PC-9 (cell line): ENCODE data around the gene TIMP3. TPM values are rescaled to one million over a fixed set of nuclear protein-coding genes. Genes with fewer than 3 reads are reported as not detected.
A peak's percentile ranks its signal among the peaks of the same experiment; 100 is the strongest.

Source experiments
- BruUV-seq: library from RNA; stranded (reverse); fragments of 400-500 nt; replicated peaks from 2 replicates; lab custom pipeline; 2021; lab: Mats Ljungman, UMichigan
- CTCF ChIA-PET: fragments of 300-600 bp; sonication (Branson Sonifier 250); formaldehyde crosslinking; loops from one replicate; lab custom pipeline; 2022; ENCODE audit warnings: antibody characterized with exemption; lab: Charles Lee
- POLR2A ChIA-PET: fragments of 300-600 bp; sonication (Branson Sonifier 250); formaldehyde crosslinking; loops from one replicate; lab custom pipeline; 2022; ENCODE audit warnings: antibody characterized with exemption; ENCODE audit not compliant: unreplicated experiment; lab: Charles Lee
- DNase-seq, 2 experiments: peaks; one replicate each; pipeline versions ENCODE4 v3.0.0 to v3.0.0-alpha.2; 2015 to 2022; ENCODE audit warnings: mixed read lengths in 1 of 2
- H2AFZ ChIP-seq: fragments of 200-600 bp; sonication (generic); 2 replicates; pipeline ENCODE4 v1.8.1; 2017; ENCODE audit warnings: antibody characterized with exemption
- H3F3A ChIP-seq: fragments of 200-600 bp; sonication (generic); 2 replicates; pipeline ENCODE4 v1.8.1; 2017; ENCODE audit warnings: antibody characterized with exemption, mild to moderate bottlenecking, low read depth; ENCODE audit not compliant: insufficient read depth
- H3K27ac ChIP-seq: fragments of 200-600 bp; sonication (generic); 2 replicates; pipeline ENCODE4 v1.6.1; 2016; ENCODE audit warnings: mixed run types
- H3K27me3 ChIP-seq: fragments of 200-600 bp; sonication (generic); 2 replicates; pipeline ENCODE4 v1.6.1; 2016; ENCODE audit warnings: low read depth, mixed run types; ENCODE audit not compliant: insufficient read depth
- H3K36me3 ChIP-seq: fragments of 200-600 bp; sonication (generic); 2 replicates; pipeline ENCODE4 v1.6.1; 2016; ENCODE audit warnings: low read depth, mixed run types
- H3K4me1 ChIP-seq: fragments of 200-600 bp; sonication (generic); replicated peaks from 2 replicates; pipeline ENCODE4 v1.6.1; 2016; ENCODE audit warnings: mixed run types; ENCODE audit not compliant: insufficient read depth
- H3K4me2 ChIP-seq: fragments of 200-600 bp; sonication (generic); 2 replicates; pipeline ENCODE4 v1.6.1; 2017; ENCODE audit warnings: mixed run types
- H3K4me3 ChIP-seq: fragments of 200-600 bp; sonication (generic); 2 replicates; pipeline ENCODE4 v1.6.1; 2016; ENCODE audit warnings: mixed run types
- H3K79me2 ChIP-seq: fragments of 200-600 bp; sonication (generic); 2 replicates; pipeline ENCODE4 v1.6.1; 2017; ENCODE audit warnings: low read depth, mixed run types
- H3K9me2 ChIP-seq: fragments of 200-600 bp; sonication (generic); 2 replicates; pipeline ENCODE4 v1.8.1; 2017; ENCODE audit warnings: mild to moderate bottlenecking; ENCODE audit not compliant: insufficient read depth
- H3K9me3 ChIP-seq: fragments of 200-600 bp; sonication (generic); 2 replicates; pipeline ENCODE4 v1.8.1; 2016; ENCODE audit warnings: low read depth; ENCODE audit not compliant: insufficient read depth
- H4K20me1 ChIP-seq: fragments of 200-600 bp; sonication (generic); 2 replicates; pipeline ENCODE4 v1.8.1; 2017; ENCODE audit not compliant: insufficient read depth
- EZH2 ChIP-seq: fragments of 200-600 bp; sonication (generic); IDR thresholded peaks from 2 replicates; pipeline ENCODE4 v1.8.0; 2017; ENCODE audit warnings: antibody characterized with exemption, low read depth
- intact Hi-C: fragments of 100-400 bp; cut with micrococcal nuclease; formaldehyde crosslinking; loops from one replicate; pipeline ENCODE4 v1.10.0; 2022; ENCODE audit not compliant: unreplicated experiment
- total RNA-seq: library from RNA; stranded (reverse); gene quantifications from 2 replicates; pipeline ENCODE4 v1.2.3, GENCODE V29; 2021
- TF ChIP-seq, protein P1 (sequence below): fragments of 200-600 bp; sonication (generic); conservative IDR thresholded peaks from 2 replicates; pipeline ENCODE4 v1.6.1; 2017; ENCODE audit warnings: mixed run types, antibody characterized with exemption, mild to moderate bottlenecking, moderate library complexity

The TIMP3 gene
- total RNA-seq, 1 experiment from 2014 or later = 79.8 TPM

DNA sequence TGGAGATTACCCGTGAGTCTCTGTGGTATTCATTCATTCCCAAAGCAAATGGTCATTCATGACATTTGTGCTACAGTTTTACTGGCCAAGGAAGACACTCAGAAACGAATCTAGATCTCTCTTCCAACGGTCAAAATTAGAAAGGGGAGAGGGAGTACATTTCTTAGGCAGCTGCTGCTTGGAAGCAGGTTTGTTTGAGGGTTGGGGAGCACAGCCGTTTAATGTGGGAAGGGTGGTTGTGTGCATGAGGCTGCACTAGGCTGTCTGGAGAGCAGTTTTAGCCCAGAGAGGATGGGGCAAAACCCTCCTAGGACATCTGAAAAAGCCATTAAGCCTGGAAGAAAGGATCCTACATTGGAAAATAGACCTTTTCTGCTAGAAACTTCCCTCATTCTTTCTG lies 29.7 kb upstream of the TIMP3 start:
- H3K4me2 ChIP-seq = no peak overlapping the region
- H3F3A ChIP-seq = no peaks in the 10 kb centered on the region
- no peaks in the 10 kb centered on the region for H4K20me1 ChIP-seq
- no peaks in the 10 kb centered on the region for H3K9me2 ChIP-seq
- DNase-seq = no peak
- no peaks in the 10 kb centered on the region; the same call in 1 of the 2 replicates for H3K79me2 ChIP-seq
- no peaks in the 10 kb centered on the region for H3K36me3 ChIP-seq
- POLR2A ChIA-PET = no interaction called here
- no peak overlapping the region for H2AFZ ChIP-seq
- no peaks in the 10 kb centered on the region for H3K27me3 ChIP-seq
- intact Hi-C loops = no loop called here
- peaks cover 10% of the 10 kb centered on the region for H3K4me1 ChIP-seq
- TF ChIP-seq EZH2 = no peak
- TF ChIP-seq, protein P1, sequence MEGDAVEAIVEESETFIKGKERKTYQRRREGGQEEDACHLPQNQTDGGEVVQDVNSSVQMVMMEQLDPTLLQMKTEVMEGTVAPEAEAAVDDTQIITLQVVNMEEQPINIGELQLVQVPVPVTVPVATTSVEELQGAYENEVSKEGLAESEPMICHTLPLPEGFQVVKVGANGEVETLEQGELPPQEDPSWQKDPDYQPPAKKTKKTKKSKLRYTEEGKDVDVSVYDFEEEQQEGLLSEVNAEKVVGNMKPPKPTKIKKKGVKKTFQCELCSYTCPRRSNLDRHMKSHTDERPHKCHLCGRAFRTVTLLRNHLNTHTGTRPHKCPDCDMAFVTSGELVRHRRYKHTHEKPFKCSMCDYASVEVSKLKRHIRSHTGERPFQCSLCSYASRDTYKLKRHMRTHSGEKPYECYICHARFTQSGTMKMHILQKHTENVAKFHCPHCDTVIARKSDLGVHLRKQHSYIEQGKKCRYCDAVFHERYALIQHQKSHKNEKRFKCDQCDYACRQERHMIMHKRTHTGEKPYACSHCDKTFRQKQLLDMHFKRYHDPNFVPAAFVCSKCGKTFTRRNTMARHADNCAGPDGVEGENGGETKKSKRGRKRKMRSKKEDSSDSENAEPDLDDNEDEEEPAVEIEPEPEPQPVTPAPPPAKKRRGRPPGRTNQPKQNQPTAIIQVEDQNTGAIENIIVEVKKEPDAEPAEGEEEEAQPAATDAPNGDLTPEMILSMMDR = no peak
- H3K4me3 ChIP-seq = no peak overlapping the region
- H3K27ac ChIP-seq = no peak overlapping the region
- CTCF ChIA-PET = no interaction called here
- no TSS peak for BruUV-seq
- H3K9me3 ChIP-seq = peaks cover 8% of the 10 kb centered on the region; the same call in 1 of the 2 replicates

DNA sequence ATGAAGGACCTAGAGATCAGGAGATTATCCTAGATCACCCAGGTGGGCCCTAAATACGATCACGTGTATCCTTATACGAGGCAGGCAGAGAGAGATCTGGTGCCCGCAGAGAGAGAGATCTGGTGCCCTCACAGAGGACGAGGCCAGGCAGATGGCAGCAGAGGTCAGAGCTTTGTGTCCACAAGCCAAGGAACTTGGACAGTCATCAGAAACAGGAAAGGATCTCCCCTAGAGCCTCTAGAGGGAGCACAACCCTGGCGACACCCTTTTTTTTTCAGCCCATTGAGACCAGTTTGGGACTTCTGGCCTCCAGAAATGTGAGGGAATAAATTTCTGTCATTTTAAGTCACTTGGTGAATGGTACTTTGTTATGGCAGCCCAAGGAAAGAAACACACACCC lies 25.5 kb upstream of the TIMP3 start:
- H3K36me3 ChIP-seq = no peaks in the 10 kb centered on the region
- H3K27ac ChIP-seq = no peak overlapping the region
- no peak overlapping the region for H2AFZ ChIP-seq
- ChIA-PET POLR2A (no interaction called here), CTCF (interaction anchor here (0.6 to 1.1 kb wide), 2 partner anchors 116 to 161 kb away, joined by 3 to 4 read pairs; no protein-coding TSS in a partner anchor)
- H3K79me2 ChIP-seq = peaks cover 7% of the 10 kb centered on the region
- peaks cover 19% of the 10 kb centered on the region for H3F3A ChIP-seq
- intact Hi-C loops = no loop called here
- no peaks in the 10 kb centered on the region for H3K9me2 ChIP-seq
- DNase-seq = peak; percentile 24 to 52
- no peak overlapping the region for H3K4me3 ChIP-seq
- H3K4me2 ChIP-seq = no peak overlapping the region
- TF ChIP-seq, protein P1 = peak; percentile 64; the same call in 1 of the 2 replicates
- no peak for TF ChIP-seq EZH2
- peaks cover 51% of the 10 kb centered on the region for H3K4me1 ChIP-seq
- no TSS peak for BruUV-seq
- H4K20me1 ChIP-seq = no peaks in the 10 kb centered on the region
- no peaks in the 10 kb centered on the region for H3K27me3 ChIP-seq
- no peaks in the 10 kb centered on the region for H3K9me3 ChIP-seq

DNA sequence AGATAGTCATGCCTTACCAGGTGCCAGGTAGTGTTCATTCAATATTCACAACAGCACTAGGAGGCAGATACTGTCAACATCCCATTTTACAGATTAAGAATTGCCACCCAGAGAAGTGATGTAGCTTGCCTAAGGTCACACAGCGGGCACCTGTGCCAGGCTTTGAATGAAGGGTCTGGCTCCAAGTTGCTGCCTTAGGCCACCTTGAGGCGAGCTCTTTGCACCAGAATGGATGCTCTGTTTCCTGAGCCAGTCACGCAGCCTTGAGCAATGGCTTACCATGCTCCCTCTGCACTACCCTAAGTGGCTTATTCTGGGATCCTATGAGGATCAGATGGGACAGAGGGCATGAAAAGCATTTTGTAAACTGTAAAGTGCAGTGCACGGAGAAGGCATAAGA lies 25.1 kb upstream of the TIMP3 start:
- ChIA-PET CTCF (interaction anchor here (0.6 to 1.1 kb wide), 2 partner anchors 47 to 116 kb away, joined by 3 read pairs; no protein-coding TSS in a partner anchor), POLR2A (interaction anchor here (0.7 kb wide), 1 partner anchor 19 kb away, joined by 3 read pairs; no protein-coding TSS in a partner anchor)
- intact Hi-C loops = no loop called here
- Histone ChIP-seq H2AFZ (no peak overlapping the region), H3K27me3 (no peaks in the 10 kb centered on the region), H3K4me3 (no peak overlapping the region), H3F3A (peaks cover 19% of the 10 kb centered on the region), H3K4me1 (peaks cover 56% of the 10 kb centered on the region), H3K9me2 (no peaks in the 10 kb centered on the region), H3K27ac (no peak overlapping the region), H3K36me3 (no peaks in the 10 kb centered on the region), H4K20me1 (no peaks in the 10 kb centered on the region), H3K9me3 (no peaks in the 10 kb centered on the region), H3K79me2 (peaks cover 7% of the 10 kb centered on the region), H3K4me2 (no peak overlapping the region)
- BruUV-seq = no TSS peak
- DNase-seq = no peak
- TF ChIP-seq, protein P1 = no peak
- no peak for TF ChIP-seq EZH2
